ENCODE results near the gene OR8G5.

- TF ChIP-seq TAF1 (IDR thresholded peaks at IDR 0.05; ENCODE audit: low read depth) = no peak
- TF ChIP-seq EZH2 (IDR thresholded peaks at IDR 0.05; ENCODE audit: borderline replicate concordance, insufficient read depth, low read length, poor library complexity, severe bottlenecking) = no peak
- TF ChIP-seq POLR2AphosphoS5 (IDR thresholded peaks at IDR 0.05) = no peak
- TF ChIP-seq EP300 (conservative IDR thresholded peaks at IDR 0.05; ENCODE audit: poor library complexity, severe bottlenecking) = no peak
- TF ChIP-seq, protein P1, sequence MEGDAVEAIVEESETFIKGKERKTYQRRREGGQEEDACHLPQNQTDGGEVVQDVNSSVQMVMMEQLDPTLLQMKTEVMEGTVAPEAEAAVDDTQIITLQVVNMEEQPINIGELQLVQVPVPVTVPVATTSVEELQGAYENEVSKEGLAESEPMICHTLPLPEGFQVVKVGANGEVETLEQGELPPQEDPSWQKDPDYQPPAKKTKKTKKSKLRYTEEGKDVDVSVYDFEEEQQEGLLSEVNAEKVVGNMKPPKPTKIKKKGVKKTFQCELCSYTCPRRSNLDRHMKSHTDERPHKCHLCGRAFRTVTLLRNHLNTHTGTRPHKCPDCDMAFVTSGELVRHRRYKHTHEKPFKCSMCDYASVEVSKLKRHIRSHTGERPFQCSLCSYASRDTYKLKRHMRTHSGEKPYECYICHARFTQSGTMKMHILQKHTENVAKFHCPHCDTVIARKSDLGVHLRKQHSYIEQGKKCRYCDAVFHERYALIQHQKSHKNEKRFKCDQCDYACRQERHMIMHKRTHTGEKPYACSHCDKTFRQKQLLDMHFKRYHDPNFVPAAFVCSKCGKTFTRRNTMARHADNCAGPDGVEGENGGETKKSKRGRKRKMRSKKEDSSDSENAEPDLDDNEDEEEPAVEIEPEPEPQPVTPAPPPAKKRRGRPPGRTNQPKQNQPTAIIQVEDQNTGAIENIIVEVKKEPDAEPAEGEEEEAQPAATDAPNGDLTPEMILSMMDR (IDR thresholded peaks at IDR 0.05; ENCODE audit: poor library complexity, severe bottlenecking) = no peak
- no peak for TF ChIP-seq REST (IDR thresholded peaks at IDR 0.05; ENCODE audit: borderline replicate concordance)
Observed at GRCh38 chr11:124313849-124314248, 57.7 kb downstream of the OR8G5 start, which contains the start of gene OR8D1.

Measured in neural cell (in vitro differentiated cells).